GM18519 (cell line): ENCODE results near the gene TNF.
"Not testable (repeated sequence)": the region's sequence is repeated elsewhere in the genome, so short reads cannot be mapped to it uniquely, and the experiment has no call there.

Source experiments
- ATAC-seq: cut with Tn5 transposase; IDR thresholded peaks from one replicate; pipeline ENCODE4 v1.9.1; 2021; ENCODE audit warnings: mild to moderate bottlenecking, moderate library complexity; ENCODE audit not compliant: unreplicated experiment, low FRiP score

The TNF gene

GRCh38 chr6:31586599-31587281 lies 11.4 kb downstream of the TNF start:
- no peak for ATAC-seq

GRCh38 chr6:31587791-31588777 lies 12.7 kb downstream of the TNF start:
- ATAC-seq = no peak

DNA sequence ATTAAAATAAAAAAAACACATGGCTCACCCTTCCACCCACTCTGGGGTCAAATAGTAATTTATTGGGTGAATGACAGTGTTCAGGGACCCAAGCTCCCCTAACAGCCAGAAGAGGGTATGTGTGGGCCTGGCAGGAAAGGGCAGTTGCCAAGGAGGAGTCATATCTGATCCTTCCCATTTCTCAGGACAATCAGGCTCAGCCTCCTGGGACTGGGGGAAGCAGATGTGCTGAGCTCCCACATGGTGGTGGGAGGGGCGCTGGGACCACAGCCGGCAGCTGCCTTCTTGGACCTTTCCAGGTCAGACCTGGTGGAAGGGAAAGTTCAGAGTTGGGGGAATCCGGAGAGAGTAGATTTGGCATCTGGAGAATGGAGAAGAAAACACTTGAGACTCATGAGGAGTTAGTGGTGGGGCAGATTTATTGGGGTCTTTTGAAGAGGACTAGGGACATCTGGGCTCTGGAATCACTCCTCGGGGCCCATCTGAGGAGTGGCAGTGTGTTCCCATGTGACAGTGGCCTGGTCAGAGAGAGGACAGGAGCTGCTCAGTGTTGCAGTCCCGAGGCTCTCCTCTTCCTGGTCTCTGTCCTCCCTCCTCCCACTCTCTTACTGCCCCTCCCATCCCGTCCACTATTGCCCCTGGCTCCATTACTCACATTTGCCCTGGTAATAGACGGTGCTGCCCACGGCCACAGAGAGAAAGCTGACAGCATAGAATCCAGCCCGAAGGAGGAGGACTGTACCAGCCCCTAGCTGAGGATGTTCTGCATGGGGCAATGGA lies 13.7 kb downstream of the TNF start:
- no peak for ATAC-seq

GRCh38 chr6:31590691-31591090 lies 15.3 kb downstream of the TNF start:
- ATAC-seq = not testable (repeated sequence)

DNA sequence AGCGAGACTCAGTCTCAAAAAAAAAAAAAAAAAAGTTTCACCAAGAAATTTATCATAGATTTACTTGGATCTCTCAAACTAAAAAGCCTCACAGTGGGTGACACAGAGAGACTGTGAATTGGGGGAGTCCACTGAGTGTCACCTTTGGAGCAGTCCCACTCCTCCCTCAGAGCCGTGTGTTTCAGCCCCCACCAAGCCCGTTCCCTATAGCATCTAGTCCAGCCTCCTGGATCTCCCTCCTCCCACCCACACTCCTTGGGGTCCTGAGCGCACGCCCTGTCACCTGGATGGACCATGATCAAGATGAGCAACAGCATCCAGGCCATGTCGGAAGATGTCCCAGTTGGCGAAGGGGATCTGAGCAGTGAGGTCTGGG lies 17.0 kb downstream of the TNF start:
- no peak for ATAC-seq

- ATAC-seq = no peak
Measured at GRCh38 chr6:31597006-31597405, 21.6 kb downstream of the TNF start.

GRCh38 chr6:31607317-31607716 lies 32.0 kb downstream of the TNF start:
- no peak for ATAC-seq

GRCh38 chr6:31609519-31610406 lies 34.4 kb downstream of the TNF start:
- ATAC-seq = no peak

- ATAC-seq = no peak
Measured at GRCh38 chr6:31610968-31611367, 35.6 kb downstream of the TNF start.

DNA sequence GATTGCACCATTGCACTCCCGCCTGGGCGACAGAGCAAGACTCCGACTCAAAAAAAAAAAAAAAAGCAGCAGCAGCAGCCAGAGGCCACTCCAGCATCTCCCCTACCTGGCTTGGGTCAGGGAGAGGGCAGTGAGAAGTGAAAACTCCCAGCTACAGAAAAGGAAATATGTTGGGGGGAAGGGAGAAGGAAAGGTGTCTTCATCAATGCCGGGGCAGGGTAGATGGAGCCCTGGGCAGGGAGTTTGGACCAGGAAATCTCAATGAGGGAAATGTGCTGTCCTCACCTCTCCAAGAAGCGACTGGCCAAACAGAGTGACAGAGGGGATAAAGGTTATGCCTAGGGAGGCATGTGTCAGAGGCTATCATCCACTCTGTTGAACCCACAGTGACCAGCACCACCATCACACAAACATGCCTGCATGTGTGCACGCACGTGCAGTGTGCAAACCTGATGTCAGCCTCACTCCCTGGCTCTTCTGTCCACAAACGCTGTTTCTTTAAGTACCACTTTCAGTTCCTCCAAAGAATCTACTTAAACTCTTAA lies 38.8 kb downstream of the TNF start:
- no peak for ATAC-seq

- no peak for ATAC-seq
Measured at GRCh38 chr6:31614684-31615578, 39.6 kb downstream of the TNF start, which contains the start of gene AIF1. AIF1 (plus strand) TSS chr6:31615234; CDS start chr6:31615330, 96 bp downstream.

- no peak for ATAC-seq
Measured at GRCh38 chr6:31615748-31616147, 40.4 kb downstream of the TNF start.

DNA sequence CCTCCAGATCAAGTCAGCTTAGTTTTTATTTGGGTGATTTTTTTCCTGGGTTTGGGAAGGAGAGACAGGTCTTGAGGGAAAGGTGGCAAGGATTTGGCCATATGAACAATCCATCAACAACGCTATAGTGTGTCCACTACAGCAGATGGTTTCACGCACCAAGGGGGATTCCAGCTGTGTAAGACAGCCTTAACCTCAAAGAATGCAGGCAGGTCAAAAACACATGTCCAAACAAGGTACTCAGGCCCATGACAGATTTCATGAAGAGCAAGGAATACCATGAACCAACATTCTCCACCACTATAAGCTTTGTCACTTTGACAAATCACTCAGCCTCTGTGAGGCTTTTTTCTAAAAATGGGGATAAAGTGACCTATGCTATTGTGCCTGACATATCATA lies 41.6 kb downstream of the TNF start:
- ATAC-seq = no peak

DNA sequence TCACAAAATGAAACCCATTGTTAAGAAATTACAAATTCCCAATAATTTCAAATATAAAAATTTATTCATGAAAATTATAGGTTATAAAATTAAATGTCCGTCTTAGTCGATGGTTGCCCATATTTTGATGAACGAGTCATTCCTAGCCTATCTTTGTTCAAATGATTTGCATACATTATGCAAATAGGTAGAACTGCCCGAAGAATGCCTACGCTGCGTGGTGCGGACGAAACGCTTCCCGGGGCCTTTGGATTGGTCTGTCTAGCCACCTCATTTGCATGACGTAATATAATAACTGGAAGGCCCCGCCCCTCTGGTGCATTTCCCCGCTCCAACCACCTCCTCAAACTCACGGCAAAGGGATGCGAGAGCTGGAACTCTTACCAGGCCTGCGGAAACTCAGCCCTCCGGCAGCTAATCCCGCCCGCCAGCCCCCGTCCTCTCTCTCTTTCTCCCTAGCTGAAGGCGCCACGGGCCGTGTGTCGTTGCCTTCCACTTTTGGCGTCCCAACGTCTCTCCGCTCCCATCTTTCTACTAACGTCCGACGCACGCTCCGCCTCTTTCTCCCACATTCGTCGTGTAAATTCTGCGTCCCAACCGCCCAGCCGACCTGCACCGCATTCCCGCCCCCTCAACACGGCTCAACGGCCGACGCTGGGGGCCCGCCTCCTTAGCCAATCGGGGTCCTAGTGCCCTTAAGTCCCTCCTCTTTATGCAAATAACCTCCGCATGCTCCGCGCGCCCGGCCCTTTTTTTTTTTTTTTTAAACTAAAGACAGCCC lies 44.6 kb downstream of the TNF start:
- peak; percentile 47 for ATAC-seq

GRCh38 chr6:31620586-31621319 lies 45.4 kb downstream of the TNF start, which contains the start of gene PRRC2A:
PRRC2A (plus strand) TSS chr6:31620715; CDS start chr6:31622790, 2,075 bp downstream.
- peak; percentile 31 for ATAC-seq

- no peak for ATAC-seq
Measured at GRCh38 chr6:31621320-31621939, 46.1 kb downstream of the TNF start.

DNA sequence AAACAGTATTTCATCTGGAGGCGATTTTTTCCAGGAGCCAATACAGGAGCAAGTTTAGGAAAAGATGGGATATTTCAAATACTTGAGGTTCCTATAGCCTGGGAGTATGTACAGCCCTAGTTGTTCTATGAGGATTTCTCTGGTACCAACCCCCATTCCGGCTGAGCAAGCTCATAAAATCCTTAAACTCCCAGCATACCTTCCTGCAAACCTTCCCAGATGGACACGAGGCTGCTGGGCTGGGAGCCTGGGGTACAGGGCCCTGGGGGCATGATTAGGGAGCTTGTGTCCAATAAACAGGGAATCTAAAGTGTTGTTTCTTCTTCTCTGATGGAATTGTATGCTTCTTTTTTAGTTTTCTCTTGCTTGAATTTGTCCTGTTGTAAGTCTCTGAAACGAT lies 46.6 kb downstream of the TNF start:
- ATAC-seq = no peak
